Osteoblast (primary cell): ENCODE results near the gene TPRN. TPM values are rescaled to one million over a fixed set of nuclear protein-coding genes. Genes with fewer than 3 reads are reported as not detected.

Experiments used
- DNase-seq: peaks from one replicate; pipeline ENCODE4 v3.0.0; 2011; ENCODE audit warnings: low spot score, mixed read lengths; ENCODE audit not compliant: insufficient read length; ENCODE audit errors: missing footprints
- H2AFZ ChIP-seq: 2 replicates; pipeline ENCODE4 v1.6.0; 2011; ENCODE audit warnings: mild to moderate bottlenecking, low read length
- H3K27ac ChIP-seq: 2 replicates; pipeline ENCODE4 v1.5.1; 2011; ENCODE audit warnings: mild to moderate bottlenecking, low read depth, low read length, moderate library complexity
- H3K27me3 ChIP-seq: 2 replicates; pipeline ENCODE4 v1.6.0; 2012; ENCODE audit warnings: mild to moderate bottlenecking, control low read depth, inconsistent platforms, low read length, moderate library complexity; ENCODE audit not compliant: insufficient read depth
- H3K36me3 ChIP-seq: 2 replicates; pipeline ENCODE4 v1.5.1; 2011; ENCODE audit warnings: mild to moderate bottlenecking, low read length, control low read depth, moderate library complexity; ENCODE audit not compliant: insufficient read depth
- H3K4me1 ChIP-seq: 2 replicates; pipeline ENCODE4 v1.5.1; 2011; ENCODE audit warnings: mild to moderate bottlenecking, low read length, control low read depth, moderate library complexity; ENCODE audit not compliant: insufficient read depth
- H3K4me2 ChIP-seq: 2 replicates; pipeline ENCODE4 v1.6.0; 2011; ENCODE audit warnings: mild to moderate bottlenecking, low read length; ENCODE audit not compliant: insufficient read depth
- H3K4me3 ChIP-seq: fragments of 200-600 bp; sonication (generic); 3 replicates; pipeline ENCODE4 v1.5.1; 2012; ENCODE audit warnings: mild to moderate bottlenecking, low read length, inconsistent platforms; ENCODE audit not compliant: insufficient read depth
- H3K79me2 ChIP-seq: 2 replicates; pipeline ENCODE4 v1.6.0; 2012; ENCODE audit warnings: mild to moderate bottlenecking, low read length, control low read depth, inconsistent platforms; ENCODE audit not compliant: insufficient read depth
- H3K9me3 ChIP-seq: 2 replicates; pipeline ENCODE4 v1.5.1; 2011; ENCODE audit warnings: low read depth, low read length, control low read depth
- H4K20me1 ChIP-seq: 2 replicates; pipeline ENCODE4 v1.6.0; 2012; ENCODE audit warnings: mild to moderate bottlenecking, low read length, control low read depth; ENCODE audit not compliant: insufficient read depth
- total RNA-seq: library from RNA; depleted of rRNA; stranded (reverse); fragments of >200 nt; gene quantifications from 2 replicates; pipeline ENCODE4 v1.2.3, GENCODE V29; 2012
- TF ChIP-seq, protein P1 (sequence below): IDR thresholded peaks from 2 replicates; pipeline ENCODE4 v1.5.1; 2011; ENCODE audit warnings: mild to moderate bottlenecking, low read depth, low read length, moderate library complexity; ENCODE audit errors: extremely low read depth

TPRN gene
- total RNA-seq, 1 donor: 10.5 TPM

DNA sequence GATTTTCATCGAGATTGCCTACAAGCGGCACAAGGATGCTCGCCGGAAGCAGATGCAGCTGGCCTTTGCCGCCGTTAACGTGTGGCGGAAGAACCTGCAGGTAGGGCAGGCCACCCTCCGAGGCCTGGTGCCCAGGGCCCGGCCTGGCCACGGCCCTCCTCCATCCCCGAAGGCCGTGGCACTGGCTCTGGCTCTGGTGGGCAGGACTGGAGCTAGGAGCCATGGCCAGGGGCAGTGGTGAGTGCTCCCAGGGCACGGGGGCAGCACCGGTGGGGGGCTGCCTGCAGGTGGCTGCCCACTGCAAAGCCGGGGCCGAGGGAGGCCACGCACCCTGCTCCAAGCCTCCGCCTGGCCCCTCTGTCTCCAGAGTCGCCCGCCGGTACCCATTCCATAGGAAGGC, 36.7 kb downstream of the TPRN start:
- Histone ChIP-seq H3K36me3 (no peaks in the 10 kb centered on the region), H3K4me1 (no peaks in the 10 kb centered on the region), H3K79me2 (no peaks in the 10 kb centered on the region), H3K4me3 (no peak overlapping the region), H3K27ac (no peak overlapping the region), H3K9me3 (no peaks in the 10 kb centered on the region), H3K4me2 (no peak overlapping the region), H4K20me1 (no peaks in the 10 kb centered on the region), H3K27me3 (peaks cover 65% of the 10 kb centered on the region), H2AFZ (no peak overlapping the region)
- DNase-seq: peak; percentile 91
- TF ChIP-seq, protein P1, sequence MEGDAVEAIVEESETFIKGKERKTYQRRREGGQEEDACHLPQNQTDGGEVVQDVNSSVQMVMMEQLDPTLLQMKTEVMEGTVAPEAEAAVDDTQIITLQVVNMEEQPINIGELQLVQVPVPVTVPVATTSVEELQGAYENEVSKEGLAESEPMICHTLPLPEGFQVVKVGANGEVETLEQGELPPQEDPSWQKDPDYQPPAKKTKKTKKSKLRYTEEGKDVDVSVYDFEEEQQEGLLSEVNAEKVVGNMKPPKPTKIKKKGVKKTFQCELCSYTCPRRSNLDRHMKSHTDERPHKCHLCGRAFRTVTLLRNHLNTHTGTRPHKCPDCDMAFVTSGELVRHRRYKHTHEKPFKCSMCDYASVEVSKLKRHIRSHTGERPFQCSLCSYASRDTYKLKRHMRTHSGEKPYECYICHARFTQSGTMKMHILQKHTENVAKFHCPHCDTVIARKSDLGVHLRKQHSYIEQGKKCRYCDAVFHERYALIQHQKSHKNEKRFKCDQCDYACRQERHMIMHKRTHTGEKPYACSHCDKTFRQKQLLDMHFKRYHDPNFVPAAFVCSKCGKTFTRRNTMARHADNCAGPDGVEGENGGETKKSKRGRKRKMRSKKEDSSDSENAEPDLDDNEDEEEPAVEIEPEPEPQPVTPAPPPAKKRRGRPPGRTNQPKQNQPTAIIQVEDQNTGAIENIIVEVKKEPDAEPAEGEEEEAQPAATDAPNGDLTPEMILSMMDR: no peak

DNA sequence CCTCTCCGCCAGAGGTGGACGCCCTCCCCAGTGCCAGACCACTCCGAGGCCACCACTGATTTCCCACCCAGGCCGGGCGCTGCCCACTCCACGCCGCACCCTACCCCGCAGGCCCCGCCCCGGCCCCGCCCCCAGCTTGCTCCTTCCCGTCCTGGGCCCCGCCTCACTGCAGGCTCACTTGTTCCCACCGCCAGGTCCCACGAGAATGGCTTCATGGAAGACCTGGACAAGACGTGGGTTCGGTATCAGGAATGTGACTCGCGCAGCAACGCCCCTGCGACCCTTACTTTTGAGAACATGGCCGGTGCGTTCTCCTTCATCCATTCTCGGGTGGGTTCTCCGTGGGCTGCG, 37.2 kb downstream of the TPRN start:
- DNase-seq: peak; percentile 92

DNA sequence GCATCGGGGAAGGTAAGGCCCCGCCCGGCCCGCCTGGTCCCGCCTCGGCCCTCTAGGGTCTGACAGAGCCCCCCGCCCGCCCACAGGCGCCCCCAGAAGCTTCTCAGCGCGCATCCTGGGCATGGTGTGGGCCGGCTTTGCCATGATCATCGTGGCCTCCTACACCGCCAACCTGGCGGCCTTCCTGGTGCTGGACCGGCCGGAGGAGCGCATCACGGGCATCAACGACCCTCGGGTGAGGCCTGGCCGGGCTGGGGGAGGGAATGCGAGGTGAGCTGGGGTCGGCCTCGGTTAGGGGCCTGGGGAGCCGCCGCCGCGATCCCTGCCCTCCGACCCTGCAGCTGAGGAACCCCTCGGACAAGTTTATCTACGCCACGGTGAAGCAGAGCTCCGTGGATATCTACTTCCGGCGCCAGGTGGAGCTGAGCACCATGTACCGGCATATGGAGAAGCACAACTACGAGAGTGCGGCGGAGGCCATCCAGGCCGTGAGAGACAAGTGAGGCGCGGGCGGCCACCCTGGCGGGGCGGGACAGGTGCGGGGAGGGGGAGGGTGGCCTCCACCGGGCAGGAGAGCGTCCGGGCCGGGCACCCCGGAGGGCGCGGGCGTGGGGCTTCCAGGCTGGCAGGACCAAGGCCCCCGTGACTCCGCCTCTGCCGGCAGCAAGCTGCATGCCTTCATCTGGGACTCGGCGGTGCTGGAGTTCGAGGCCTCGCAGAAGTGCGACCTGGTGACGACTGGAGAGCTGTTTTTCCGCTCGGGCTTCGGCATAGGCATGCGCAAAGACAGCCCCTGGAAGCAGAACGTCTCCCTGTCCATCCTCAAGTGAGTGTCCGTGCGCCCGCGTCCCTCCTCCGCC, 37.8 kb downstream of the TPRN start:
- TF ChIP-seq, protein P1: no peak
- H3K27me3 ChIP-seq: peaks cover 69% of the 10 kb centered on the region

More for the DNA sequence above, 37.2 kb downstream of the TPRN start:
- no peak overlapping the region for H3K4me3 ChIP-seq
- H3K79me2 ChIP-seq: no peaks in the 10 kb centered on the region
- H3K27me3 ChIP-seq: peaks cover 70% of the 10 kb centered on the region
- H2AFZ ChIP-seq: no peak overlapping the region
- no peaks in the 10 kb centered on the region for H3K36me3 ChIP-seq
- no peak overlapping the region for H3K27ac ChIP-seq
- H3K4me2 ChIP-seq: peak overlapping the region; percentile 28
- no peaks in the 10 kb centered on the region for H3K4me1 ChIP-seq
- TF ChIP-seq, protein P1: no peak
- no peaks in the 10 kb centered on the region for H3K9me3 ChIP-seq
- H4K20me1 ChIP-seq: no peaks in the 10 kb centered on the region

More for the DNA sequence above, 37.8 kb downstream of the TPRN start:
- Histone ChIP-seq H2AFZ (no peak overlapping the region), H3K27ac (no peak overlapping the region), H3K9me3 (no peaks in the 10 kb centered on the region), H3K36me3 (no peaks in the 10 kb centered on the region), H4K20me1 (peaks cover 3% of the 10 kb centered on the region), H3K4me1 (no peaks in the 10 kb centered on the region), H3K4me2 (peak overlapping the region; percentile 28), H3K4me3 (no peak overlapping the region), H3K79me2 (no peaks in the 10 kb centered on the region)
- DNase-seq: peak; percentile 96
